ENCODE results near the gene MEIS2.

The MEIS2 gene

DNA sequence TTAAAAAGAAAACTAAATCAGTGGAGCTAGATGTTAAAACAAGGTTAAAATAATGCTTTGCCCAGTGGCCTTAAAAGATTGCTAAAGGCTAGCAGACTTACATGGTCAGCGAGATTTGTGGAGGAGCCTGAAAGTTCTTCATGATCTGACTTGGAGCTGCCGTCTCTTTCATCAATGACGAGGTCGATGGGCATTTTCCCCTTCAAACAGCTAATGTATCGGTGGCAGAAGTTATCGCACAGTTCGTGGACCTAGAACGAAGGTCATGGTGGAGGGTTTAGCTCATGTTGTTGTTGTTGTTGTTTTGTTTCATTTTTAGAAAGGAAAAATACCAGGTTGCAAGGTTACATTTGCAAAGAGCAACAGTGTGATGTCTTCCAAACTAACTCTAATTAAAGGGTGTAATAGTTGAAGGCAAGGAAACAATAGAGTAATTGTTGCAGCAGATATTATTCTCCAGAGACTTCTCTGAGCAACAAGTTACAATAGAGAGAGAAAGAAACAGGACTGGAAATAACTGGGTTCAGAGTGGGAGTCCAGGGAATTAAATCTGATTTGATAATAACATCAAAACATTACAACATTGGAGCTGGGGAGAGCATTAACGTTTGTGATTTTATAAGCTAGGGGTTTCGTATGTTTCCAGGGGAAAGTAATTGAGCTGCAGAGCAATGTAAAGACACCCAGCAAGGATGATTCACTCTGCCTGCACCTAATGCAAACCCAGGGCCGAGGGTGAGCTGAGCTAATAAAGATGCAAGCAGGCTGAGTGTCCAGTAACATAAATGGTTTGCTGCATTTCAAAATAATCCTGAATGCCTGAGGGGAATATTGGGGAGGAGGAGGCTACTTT lies 6.6 kb downstream of the MEIS2 start:
- POLR2A ChIA-PET, result no interaction called here
- CTCF ChIA-PET, result interaction anchor here (0.9 to 1.8 kb wide), 7 partner anchors 8 to 217 kb away, joined by 3 to 7 read pairs (median 4); no protein-coding TSS in a partner anchor
- TF ChIP-seq, protein P1, sequence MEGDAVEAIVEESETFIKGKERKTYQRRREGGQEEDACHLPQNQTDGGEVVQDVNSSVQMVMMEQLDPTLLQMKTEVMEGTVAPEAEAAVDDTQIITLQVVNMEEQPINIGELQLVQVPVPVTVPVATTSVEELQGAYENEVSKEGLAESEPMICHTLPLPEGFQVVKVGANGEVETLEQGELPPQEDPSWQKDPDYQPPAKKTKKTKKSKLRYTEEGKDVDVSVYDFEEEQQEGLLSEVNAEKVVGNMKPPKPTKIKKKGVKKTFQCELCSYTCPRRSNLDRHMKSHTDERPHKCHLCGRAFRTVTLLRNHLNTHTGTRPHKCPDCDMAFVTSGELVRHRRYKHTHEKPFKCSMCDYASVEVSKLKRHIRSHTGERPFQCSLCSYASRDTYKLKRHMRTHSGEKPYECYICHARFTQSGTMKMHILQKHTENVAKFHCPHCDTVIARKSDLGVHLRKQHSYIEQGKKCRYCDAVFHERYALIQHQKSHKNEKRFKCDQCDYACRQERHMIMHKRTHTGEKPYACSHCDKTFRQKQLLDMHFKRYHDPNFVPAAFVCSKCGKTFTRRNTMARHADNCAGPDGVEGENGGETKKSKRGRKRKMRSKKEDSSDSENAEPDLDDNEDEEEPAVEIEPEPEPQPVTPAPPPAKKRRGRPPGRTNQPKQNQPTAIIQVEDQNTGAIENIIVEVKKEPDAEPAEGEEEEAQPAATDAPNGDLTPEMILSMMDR (IDR thresholded peaks at IDR 0.05; ENCODE audit: control extremely low read depth, extremely low read depth, low read depth, missing control alignments), result no peak
- DNase-seq (ENCODE audit: extremely low spot score), result no peak

DNA sequence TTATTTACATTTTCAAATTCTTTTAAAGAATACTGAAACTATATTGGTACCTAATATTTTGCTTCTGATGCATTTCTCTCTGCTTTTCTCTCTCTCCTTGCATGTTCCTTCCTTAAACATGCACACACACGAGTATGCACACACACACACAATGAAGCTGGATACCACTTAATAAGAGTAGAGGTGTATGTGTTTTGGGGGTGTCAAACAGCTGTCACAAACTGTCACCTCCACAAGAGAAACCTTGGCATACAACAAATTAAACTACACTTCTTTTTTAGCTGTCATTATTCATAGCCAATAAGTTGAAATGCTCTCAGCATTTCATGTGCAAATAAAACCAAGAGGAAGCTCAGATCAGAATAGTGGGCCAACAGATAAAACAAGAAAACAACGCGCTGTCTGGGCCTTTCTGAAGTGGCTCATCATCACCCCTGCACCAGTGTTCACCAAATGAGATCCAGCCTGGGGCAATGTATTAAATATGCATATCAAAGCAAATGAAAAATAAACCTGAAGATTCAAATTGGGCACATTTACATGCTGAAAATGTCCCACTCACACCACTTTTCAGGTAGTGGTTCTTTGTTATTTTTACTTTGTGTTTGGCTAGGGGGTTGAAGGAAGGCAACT lies 9.7 kb downstream of the MEIS2 start:
- ChIA-PET POLR2A (no interaction called here), CTCF (interaction anchor here (1.5 kb wide), 1 partner anchor 1646 kb away, joined by 4 read pairs; no protein-coding TSS in a partner anchor)
- DNase-seq (ENCODE audit: extremely low spot score), result no peak
- TF ChIP-seq, protein P1 (IDR thresholded peaks at IDR 0.05; ENCODE audit: control extremely low read depth, extremely low read depth, low read depth, missing control alignments), result no peak

DNA sequence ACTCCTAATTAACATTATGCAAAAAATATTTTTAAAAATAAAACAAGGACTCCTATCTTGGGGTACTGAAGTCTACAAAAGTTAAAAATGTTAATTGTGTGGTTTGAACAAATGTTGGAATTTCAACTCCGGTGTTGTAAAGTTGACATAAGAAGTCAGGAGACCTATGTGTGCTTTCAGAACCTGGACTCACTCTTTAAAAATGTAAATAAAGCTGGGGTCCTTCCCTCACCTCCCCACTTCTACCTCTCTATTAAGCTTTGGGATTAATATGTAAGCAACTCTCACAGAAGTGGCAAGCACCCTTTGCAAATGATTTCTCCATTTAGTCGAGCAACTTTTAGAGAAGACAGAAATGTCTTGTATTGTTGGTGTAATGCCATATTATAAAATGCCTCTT lies 11.9 kb downstream of the MEIS2 start:
- ChIA-PET POLR2A (no interaction called here), CTCF (no interaction called here)
- no peak for DNase-seq (ENCODE audit: extremely low spot score)
- TF ChIP-seq, protein P1 (IDR thresholded peaks at IDR 0.05; ENCODE audit: control extremely low read depth, extremely low read depth, low read depth, missing control alignments), result no peak

DNA sequence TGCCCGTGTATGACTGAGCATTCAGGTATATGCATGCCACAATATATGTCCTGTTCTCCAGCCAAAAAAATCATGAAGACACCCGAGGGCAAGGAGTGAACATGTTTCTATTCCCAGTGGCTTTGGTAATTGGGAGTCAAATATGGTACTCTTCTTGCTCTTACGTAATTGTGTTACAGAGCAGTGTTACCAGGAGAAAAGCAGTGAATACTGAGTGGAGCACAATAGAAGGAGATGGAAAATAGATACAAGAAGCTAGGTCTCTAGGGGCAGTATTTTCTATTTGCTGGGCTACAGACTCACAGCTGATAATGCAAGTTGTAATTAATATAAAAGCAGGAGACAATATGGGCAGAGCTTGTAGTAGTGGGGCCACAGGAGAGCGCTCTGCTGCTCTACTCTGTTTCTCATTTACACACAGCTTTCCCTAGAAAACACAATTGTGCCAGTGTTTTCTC lies 13.2 kb downstream of the MEIS2 start:
- CTCF ChIA-PET, result interaction anchor here (1.5 kb wide), 1 partner anchor 8 kb away, joined by 3 read pairs; no protein-coding TSS in a partner anchor
- DNase-seq (ENCODE audit: extremely low spot score), result no peak
- POLR2A ChIA-PET, result no interaction called here
- TF ChIP-seq, protein P1 (IDR thresholded peaks at IDR 0.05; ENCODE audit: control extremely low read depth, extremely low read depth, low read depth, missing control alignments), result no peak

DNA sequence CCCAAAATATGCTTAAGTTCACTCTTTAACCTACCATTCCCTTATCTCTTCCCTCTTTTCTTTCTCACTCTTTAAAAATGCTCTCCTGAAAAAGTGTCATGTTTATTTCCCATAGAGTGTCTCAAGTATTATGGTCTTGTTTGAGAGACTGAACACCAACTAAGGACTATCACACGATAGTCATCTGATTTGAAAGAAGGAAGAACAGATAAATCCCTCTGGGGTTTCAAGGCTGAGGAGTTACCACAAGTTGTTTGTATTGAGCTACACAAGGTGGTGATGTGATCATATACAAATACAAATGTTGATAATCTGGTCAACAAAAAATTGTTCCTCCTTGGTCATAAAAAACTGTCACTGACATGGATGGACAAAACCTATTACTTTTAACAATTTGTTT lies 13.8 kb downstream of the MEIS2 start:
- CTCF ChIA-PET, result interaction anchor here (1.5 kb wide), 1 partner anchor 9 kb away, joined by 3 read pairs; no protein-coding TSS in a partner anchor
- DNase-seq (ENCODE audit: extremely low spot score), result no peak
- TF ChIP-seq, protein P1 (IDR thresholded peaks at IDR 0.05; ENCODE audit: control extremely low read depth, extremely low read depth, low read depth, missing control alignments), result no peak
- POLR2A ChIA-PET, result no interaction called here

DNA sequence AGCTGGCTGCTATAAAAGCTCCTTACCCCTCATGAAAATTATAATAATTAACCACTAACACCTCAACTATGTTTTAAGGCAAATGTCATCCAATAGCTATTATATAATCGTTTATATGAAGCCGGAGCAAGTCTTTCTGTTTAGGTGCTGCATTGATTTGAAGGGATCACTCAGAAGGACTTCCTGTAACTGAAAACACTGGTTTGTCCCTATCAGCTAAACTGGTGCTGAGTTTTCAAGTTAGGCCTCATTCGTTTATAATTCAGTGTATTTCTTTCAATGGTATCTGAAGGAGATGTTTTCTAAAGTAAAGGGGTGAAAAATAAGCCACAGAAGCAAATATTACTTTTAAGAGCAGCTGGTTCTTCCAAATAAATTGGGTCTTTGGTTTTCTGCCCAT lies 14.2 kb downstream of the MEIS2 start:
- no peak for DNase-seq (ENCODE audit: extremely low spot score)
- CTCF ChIA-PET, result interaction anchor here (1.5 kb wide), 1 partner anchor 9 kb away, joined by 3 read pairs; no protein-coding TSS in a partner anchor
- POLR2A ChIA-PET, result no interaction called here
- TF ChIP-seq, protein P1 (IDR thresholded peaks at IDR 0.05; ENCODE audit: control extremely low read depth, extremely low read depth, low read depth, missing control alignments), result no peak

All from GM10248 (cell line).